Mesothelial cell of epicardium (in vitro differentiated cells): ENCODE data around the gene POC1B. TPM values are rescaled to one million over a fixed set of nuclear protein-coding genes. Genes with fewer than 3 reads are reported as not detected.
A peak's percentile ranks its signal among the peaks of the same experiment; 100 is the strongest.

Source experiments
- DNase-seq, 2 experiments: peaks; one replicate each; pipeline ENCODE4 v3.0.0; 2021; ENCODE audit warnings: low spot score in 2 of 2; ENCODE audit not compliant: unreplicated experiment in 2 of 2
- H3K27ac Mint-ChIP-seq: 2 replicates; pipeline ENCODE4 v1.8.0; 2021; ENCODE audit warnings: mixed read lengths
- H3K27me3 Mint-ChIP-seq: 2 replicates; pipeline ENCODE4 v1.8.0; 2021; ENCODE audit warnings: low read depth, mixed read lengths
- H3K36me3 Mint-ChIP-seq: 2 replicates; pipeline ENCODE4 v1.8.0; 2021; ENCODE audit warnings: mixed read lengths
- H3K4me1 Mint-ChIP-seq: 2 replicates; pipeline ENCODE4 v1.8.0; 2021; ENCODE audit warnings: mixed read lengths
- H3K4me3 Mint-ChIP-seq: 2 replicates; pipeline ENCODE4 v1.8.0; 2021; ENCODE audit warnings: mild to moderate bottlenecking, moderate library complexity, mixed read lengths
- H3K9me3 Mint-ChIP-seq: 2 replicates; pipeline ENCODE4 v1.8.0; 2021; ENCODE audit warnings: mixed read lengths
- CTCF ChIP-seq: fragments of 200-600 bp; sonication (generic); IDR thresholded peaks from one replicate; pipeline ENCODE4 v1.5.0; 2021; ENCODE audit warnings: antibody characterized with exemption; ENCODE audit not compliant: unreplicated experiment
- total RNA-seq: library from RNA; stranded (reverse); gene quantifications from 3 replicates; pipeline ENCODE4 v1.2.1, GENCODE V29; 2021

Gene POC1B
- total RNA-seq, 1 donor from 2014 or later: 12.1 TPM

- Mint-ChIP-seq H3K36me3 (peaks cover 9% of the 10 kb centered on the region), H3K9me3 (peaks cover 6% of the 10 kb centered on the region), H3K4me1 (peaks cover 17% of the 10 kb centered on the region), H3K27me3 (no peaks in the 10 kb centered on the region), H3K4me3 (no peak overlapping the region), H3K27ac (no peak overlapping the region)
- no peak for DNase-seq
- no peak for TF ChIP-seq CTCF
Measured at GRCh38 chr12:89421092-89421835, 104.6 kb downstream of the POC1B start.

GRCh38 chr12:89418228-89418910 lies 107.5 kb downstream of the POC1B start:
- no peak for DNase-seq
- no peaks in the 10 kb centered on the region for H3K27me3 Mint-ChIP-seq
- no peaks in the 10 kb centered on the region for H3K36me3 Mint-ChIP-seq
- H3K4me3 Mint-ChIP-seq: no peak overlapping the region
- no peak overlapping the region for H3K27ac Mint-ChIP-seq
- no peak for TF ChIP-seq CTCF
- H3K9me3 Mint-ChIP-seq: no peaks in the 10 kb centered on the region
- peaks cover 30% of the 10 kb centered on the region for H3K4me1 Mint-ChIP-seq

GRCh38 chr12:89417246-89417977 lies 108.4 kb downstream of the POC1B start:
- TF ChIP-seq CTCF: no peak
- no peaks in the 10 kb centered on the region for H3K27me3 Mint-ChIP-seq
- H3K4me3 Mint-ChIP-seq: no peak overlapping the region
- DNase-seq: no peak
- H3K4me1 Mint-ChIP-seq: peaks cover 30% of the 10 kb centered on the region
- H3K27ac Mint-ChIP-seq: peak overlapping the region; percentile 39
- no peaks in the 10 kb centered on the region for H3K36me3 Mint-ChIP-seq
- H3K9me3 Mint-ChIP-seq: no peaks in the 10 kb centered on the region

GRCh38 chr12:89416049-89416792 lies 109.6 kb downstream of the POC1B start:
- H3K27ac Mint-ChIP-seq: no peak overlapping the region
- peaks cover 30% of the 10 kb centered on the region for H3K4me1 Mint-ChIP-seq
- no peaks in the 10 kb centered on the region for H3K27me3 Mint-ChIP-seq
- DNase-seq: no peak
- no peak overlapping the region for H3K4me3 Mint-ChIP-seq
- H3K9me3 Mint-ChIP-seq: no peaks in the 10 kb centered on the region
- no peaks in the 10 kb centered on the region for H3K36me3 Mint-ChIP-seq
- no peak for TF ChIP-seq CTCF

- Mint-ChIP-seq H3K4me1 (peaks cover 30% of the 10 kb centered on the region), H3K9me3 (no peaks in the 10 kb centered on the region), H3K4me3 (no peak overlapping the region), H3K27ac (no peak overlapping the region), H3K36me3 (no peaks in the 10 kb centered on the region), H3K27me3 (no peaks in the 10 kb centered on the region)
- no peak for TF ChIP-seq CTCF
- DNase-seq: no peak
Measured at GRCh38 chr12:89414851-89415250, 111.0 kb downstream of the POC1B start.
